Neural cell (in vitro differentiated cells): ENCODE measurements around the gene CRACDL. TPM values are rescaled to one million over a fixed set of nuclear protein-coding genes. Genes with fewer than 3 reads are reported as not detected.

ENCODE experiments used
- H2AFZ ChIP-seq: fragments of 200-600, 300-800 bp; sonication (generic), shearing (Covaris generic); 2 replicates; pipeline ENCODE4 v1.6.0; 2014; ENCODE audit warnings: low read depth, mild to moderate bottlenecking, antibody characterized with exemption, low read length, moderate library complexity
- H3F3A ChIP-seq: fragments of 200-600 bp; shearing (Covaris generic); 2 replicates; pipeline ENCODE4 v1.6.1; 2016; ENCODE audit warnings: mild to moderate bottlenecking, moderate library complexity, mixed read lengths, antibody characterized with exemption, low read length; ENCODE audit not compliant: insufficient read depth, poor library complexity, severe bottlenecking
- H3K27ac ChIP-seq: fragments of 200-600, 300-800 bp; sonication (generic), shearing (Covaris generic); 2 replicates; pipeline ENCODE4 v1.5.1; 2014; ENCODE audit warnings: mild to moderate bottlenecking, low read length, moderate library complexity
- H3K27me3 ChIP-seq: fragments of 300-800, 200-600 bp; sonication (generic), shearing (Covaris generic); 2 replicates; pipeline ENCODE4 v1.6.0; 2014; ENCODE audit warnings: mild to moderate bottlenecking, low read depth, low read length, moderate library complexity; ENCODE audit not compliant: insufficient read depth
- H3K36me3 ChIP-seq: fragments of 300-800, 200-600 bp; sonication (generic), shearing (Covaris generic); 2 replicates; pipeline ENCODE4 v1.5.1; 2014; ENCODE audit warnings: mild to moderate bottlenecking, antibody characterized with exemption, low read length, moderate library complexity; ENCODE audit not compliant: insufficient read depth
- H3K4me2 ChIP-seq: fragments of 300-800, 200-600 bp; sonication (generic), shearing (Covaris generic); 2 replicates; pipeline ENCODE4 v1.6.0; 2014; ENCODE audit warnings: mild to moderate bottlenecking, low read length
- H3K4me3 ChIP-seq: fragments of 300-800, 200-600 bp; sonication (generic), shearing (Covaris generic); 2 replicates; pipeline ENCODE4 v1.5.1; 2014; ENCODE audit warnings: mild to moderate bottlenecking, low read length, moderate library complexity
- H3K79me2 ChIP-seq: fragments of 200-600 bp; shearing (Covaris generic); replicated peaks from 2 replicates; pipeline ENCODE4 v1.6.0; 2014; ENCODE audit warnings: mild to moderate bottlenecking, low read length, moderate library complexity; ENCODE audit not compliant: insufficient read depth
- H3K9ac ChIP-seq: fragments of 300-800, 200-600 bp; sonication (generic), shearing (Covaris generic); 2 replicates; pipeline ENCODE4 v1.6.1; 2016; ENCODE audit warnings: mild to moderate bottlenecking, low read length, mixed read lengths
- H3K9me2 ChIP-seq: fragments of 200-600 bp; shearing (Covaris generic); 2 replicates; pipeline ENCODE4 v1.6.1; 2016; ENCODE audit warnings: mild to moderate bottlenecking, low read length, mixed read lengths; ENCODE audit not compliant: insufficient read depth
- H3K9me3 ChIP-seq: fragments of 200-600, 300-800 bp; sonication (generic), shearing (Covaris generic); 2 replicates; pipeline ENCODE4 v1.6.1; 2016; ENCODE audit warnings: mild to moderate bottlenecking, mixed run types, low read length, moderate library complexity, mixed read lengths
- H4K20me1 ChIP-seq: fragments of 200-600 bp; shearing (Covaris generic); 2 replicates; pipeline ENCODE4 v1.6.1; 2016; ENCODE audit warnings: mild to moderate bottlenecking, mixed run types; ENCODE audit not compliant: insufficient read depth
- CTCF ChIP-seq: fragments of 450-650 bp; IDR thresholded peaks from 2 replicates; pipeline ENCODE4 v1.5.1; 2014; ENCODE audit warnings: antibody characterized with exemption, mild to moderate bottlenecking, moderate library complexity; ENCODE audit not compliant: poor library complexity, severe bottlenecking
- EP300 ChIP-seq: fragments of 450-650 bp; conservative IDR thresholded peaks from 2 replicates; pipeline ENCODE4 v1.6.1; 2014; ENCODE audit warnings: antibody characterized with exemption, mild to moderate bottlenecking, moderate library complexity; ENCODE audit not compliant: poor library complexity, severe bottlenecking
- EZH2 ChIP-seq: fragments of 200-600, 300-800 bp; shearing (Covaris generic), sonication (generic); IDR thresholded peaks from 2 replicates; pipeline ENCODE4 v1.6.1; 2014; ENCODE audit warnings: antibody characterized with exemption, low read length, borderline replicate concordance, mild to moderate bottlenecking; ENCODE audit not compliant: insufficient read depth, poor library complexity, severe bottlenecking
- MXI1 ChIP-seq: fragments of 450-650 bp; conservative IDR thresholded peaks from 2 replicates; pipeline ENCODE4 v1.6.1; 2014; ENCODE audit warnings: antibody characterized with exemption, mild to moderate bottlenecking; ENCODE audit not compliant: poor library complexity, severe bottlenecking
- POLR2AphosphoS5 ChIP-seq: IDR thresholded peaks from 2 replicates; pipeline ENCODE4 v1.6.1; 2012
- RAD21 ChIP-seq: fragments of 450-650 bp; conservative IDR thresholded peaks from 2 replicates; pipeline ENCODE4 v1.6.1; 2014; ENCODE audit warnings: antibody characterized with exemption, mild to moderate bottlenecking, moderate library complexity
- REST ChIP-seq: IDR thresholded peaks from 2 replicates; pipeline ENCODE4 v1.6.1; 2012; ENCODE audit warnings: borderline replicate concordance
- SMC3 ChIP-seq: fragments of 450-650 bp; conservative IDR thresholded peaks from 2 replicates; pipeline ENCODE4 v1.6.1; 2014; ENCODE audit warnings: antibody characterized with exemption, mild to moderate bottlenecking, moderate library complexity; ENCODE audit not compliant: poor library complexity
- TAF1 ChIP-seq: IDR thresholded peaks from 2 replicates; pipeline ENCODE4 v1.6.1; 2012; ENCODE audit warnings: low read depth
- polyA plus RNA-seq: library from polyadenylated mRNA; depleted of rRNA; stranded (reverse); fragments of >200 nt; gene quantifications from 2 replicates; pipeline ENCODE4 v1.2.3, GENCODE V29; 2014

The CRACDL gene
- polyA plus RNA-seq, 1 donor from 2014 or later: 0.85 TPM

GRCh38 chr2:98899041-98899702 is 36.9 kb downstream of the CRACDL start:
- Histone ChIP-seq H3K36me3 (no peaks in the 10 kb centered on the region), H3F3A (no peaks in the 10 kb centered on the region), H2AFZ (no peak overlapping the region), H3K9ac (no peak overlapping the region), H3K4me2 (no peak overlapping the region), H3K4me3 (no peak overlapping the region), H3K79me2 (no peaks in the 10 kb centered on the region), H4K20me1 (no peaks in the 10 kb centered on the region), H3K27me3 (no peaks in the 10 kb centered on the region), H3K9me3 (no peaks in the 10 kb centered on the region), H3K9me2 (no peaks in the 10 kb centered on the region), H3K27ac (no peak overlapping the region)
- no peak for TF ChIP-seq EZH2
- no peak for TF ChIP-seq MXI1
- no peak for TF ChIP-seq TAF1
- no peak for TF ChIP-seq POLR2AphosphoS5
- no peak for TF ChIP-seq SMC3
- no peak for TF ChIP-seq REST
- no peak for TF ChIP-seq RAD21
- TF ChIP-seq EP300: no peak
- TF ChIP-seq CTCF: no peak

- H3K9me2 ChIP-seq: no peaks in the 10 kb centered on the region
- no peak overlapping the region for H2AFZ ChIP-seq
Measured at GRCh38 chr2:98898423-98898841, 37.6 kb downstream of the CRACDL start.

More at GRCh38 chr2:98898423-98898841, 37.6 kb downstream of the CRACDL start:
- Histone ChIP-seq H3K36me3 (no peaks in the 10 kb centered on the region), H3K9ac (no peak overlapping the region), H3K4me3 (no peak overlapping the region), H4K20me1 (no peaks in the 10 kb centered on the region), H3K9me3 (no peaks in the 10 kb centered on the region), H3K27me3 (no peaks in the 10 kb centered on the region), H3K4me2 (no peak overlapping the region), H3K79me2 (no peaks in the 10 kb centered on the region), H3F3A (no peaks in the 10 kb centered on the region), H3K27ac (no peak overlapping the region)
- no peak for TF ChIP-seq CTCF
- no peak for TF ChIP-seq POLR2AphosphoS5
